Endothelial cell of umbilical vein (primary cell): Measurements from ENCODE around the gene CBLC. TPM values are rescaled to one million over a fixed set of nuclear protein-coding genes. Genes with fewer than 3 reads are reported as not detected.

Experiments
- BruUV-seq: library from RNA; stranded (reverse); fragments of 400-500 nt; replicated peaks from 2 replicates; lab custom pipeline; 2021; lab: Mats Ljungman, UMichigan
- CTCF ChIA-PET: fragments of 300-600, 350-600 bp; sonication (Branson Sonifier 250); formaldehyde crosslinking; loops from one replicate; lab custom pipeline; 2021; ENCODE audit warnings: antibody characterized with exemption, inconsistent platforms; lab: Charles Lee
- POLR2A ChIA-PET: fragments of 300-600, 350-600 bp; sonication (Branson Sonifier 250); formaldehyde crosslinking; loops from one replicate; lab custom pipeline; 2021; ENCODE audit warnings: antibody characterized with exemption, inconsistent platforms; lab: Charles Lee
- DNase-seq: peaks from one replicate; pipeline ENCODE4 v3.0.0-alpha.2; 2011; ENCODE audit warnings: low read depth, low spot score
- FAIRE-seq: peaks from 2 replicates; lab custom pipeline; 2011; peaks lifted over from hg19 to GRCh38; lab: Jason Lieb, UNC
- H2AFZ ChIP-seq: 2 replicates; pipeline ENCODE4 v1.6.0; 2012; ENCODE audit warnings: low read depth, low read length, control low read depth, inconsistent platforms
- H3K27ac ChIP-seq: 2 replicates; pipeline ENCODE4 v1.5.1; 2011; ENCODE audit warnings: low read depth, mild to moderate bottlenecking, control low read depth, low read length, moderate library complexity; ENCODE audit not compliant: insufficient read depth
- H3K27me3 ChIP-seq, 2 experiments: 2 replicates each; pipeline versions ENCODE4 v1.6.0 to v1.6.1; 2011; ENCODE audit warnings: low read length in 2 of 2, mixed read lengths in 1 of 2; ENCODE audit not compliant: control insufficient read depth in 2 of 2, insufficient read depth in 2 of 2
- H3K36me3 ChIP-seq, 2 experiments: 2 replicates in 1 of 2; 3 replicates in 1 of 2; pipeline ENCODE4 v1.5.1; 2011; ENCODE audit warnings: low read length in 2 of 2, mild to moderate bottlenecking in 1 of 2, moderate library complexity in 1 of 2; ENCODE audit not compliant: control insufficient read depth in 2 of 2, insufficient read depth in 2 of 2; ENCODE audit errors: extremely low read depth in 1 of 2
- H3K4me1 ChIP-seq: 3 replicates; pipeline ENCODE4 v1.5.1; 2011; ENCODE audit warnings: mild to moderate bottlenecking, low read length; ENCODE audit not compliant: control insufficient read depth, insufficient read depth; ENCODE audit errors: extremely low read depth
- H3K4me2 ChIP-seq: 2 replicates; pipeline ENCODE4 v1.6.1; 2011; ENCODE audit warnings: low read length, control low read depth, mixed read lengths; ENCODE audit not compliant: insufficient read depth
- H3K4me3 ChIP-seq, 3 experiments: fragments of 200-600 bp in 1 of 3; sonication (generic), shearing (Covaris generic) in 1 of 3; replicated peaks in 1 of 3; 2 replicates each; pipeline ENCODE4 v1.5.1; 2011 to 2016; ENCODE audit warnings: control low read depth in 3 of 3, low read length in 3 of 3, mild to moderate bottlenecking in 2 of 3, inconsistent platforms in 1 of 3, low read depth in 1 of 3, moderate library complexity in 1 of 3; ENCODE audit not compliant: insufficient read depth in 1 of 3
- H3K79me2 ChIP-seq: 2 replicates; pipeline ENCODE4 v1.6.0; 2012; ENCODE audit warnings: low read length, inconsistent platforms; ENCODE audit not compliant: control insufficient read depth, insufficient read depth
- H3K9ac ChIP-seq: replicated peaks from 2 replicates; pipeline ENCODE3; 2011; ENCODE audit warnings: low read length, control low read depth; ENCODE audit not compliant: insufficient read depth; ENCODE audit errors: extremely low read depth
- H3K9me1 ChIP-seq: replicated peaks from 3 replicates; pipeline ENCODE4 v1.6.0; 2011; ENCODE audit warnings: mild to moderate bottlenecking, low read length; ENCODE audit not compliant: control insufficient read depth, insufficient read depth; ENCODE audit errors: extremely low read depth
- H3K9me3 ChIP-seq: replicated peaks from 2 replicates; pipeline ENCODE4 v1.5.1; 2012; ENCODE audit warnings: low read length, inconsistent platforms; ENCODE audit not compliant: control insufficient read depth, insufficient read depth
- H4K20me1 ChIP-seq: replicated peaks from 2 replicates; pipeline ENCODE3; 2011; ENCODE audit warnings: mild to moderate bottlenecking, low read length; ENCODE audit not compliant: control insufficient read depth, insufficient read depth; ENCODE audit errors: extremely low read depth
- EZH2 ChIP-seq: IDR thresholded peaks from 2 replicates; pipeline ENCODE4 v1.6.1; 2012; ENCODE audit warnings: borderline replicate concordance, low read depth, mild to moderate bottlenecking, moderate library complexity, low read length, inconsistent platforms; ENCODE audit not compliant: severe bottlenecking
- FOS ChIP-seq: IDR thresholded peaks from 2 replicates; pipeline ENCODE4 v1.6.1; 2011; ENCODE audit warnings: mild to moderate bottlenecking, low read length, moderate library complexity, borderline replicate concordance; ENCODE audit not compliant: insufficient read depth
- GATA2 ChIP-seq: IDR thresholded peaks from 2 replicates; pipeline ENCODE4 v1.7.0; 2011; ENCODE audit warnings: low read depth, mild to moderate bottlenecking, moderate library complexity, mixed read lengths, low read length; ENCODE audit not compliant: insufficient read length, insufficient read depth
- JUN ChIP-seq: IDR thresholded peaks from 2 replicates; pipeline ENCODE4 v1.6.1; 2011; ENCODE audit warnings: borderline replicate concordance, low read depth; ENCODE audit not compliant: insufficient read length, insufficient read depth
- MYC ChIP-seq: IDR thresholded peaks from one replicate; pipeline ENCODE4 v1.6.1; 2011; ENCODE audit warnings: mild to moderate bottlenecking, low read depth, low read length
- POLR2A ChIP-seq: IDR thresholded peaks from 2 replicates; pipeline ENCODE4 v1.6.1; 2012; ENCODE audit warnings: low read depth, mild to moderate bottlenecking, control low read depth, low read length
- POLR2AphosphoS5 ChIP-seq: IDR thresholded peaks from 2 replicates; pipeline ENCODE4 v1.6.1; 2012; ENCODE audit warnings: low read depth, mild to moderate bottlenecking, control low read depth, low read length, moderate library complexity; ENCODE audit not compliant: insufficient read depth
- dilution Hi-C: fragments of 300-500 bp; cut with MboI; formaldehyde crosslinking; loops from one replicate; pipeline ENCODE4 v1.15.0; 2019; ENCODE audit warnings: low sequenced_read_pairs; ENCODE audit not compliant: extremely low pct_ligation_motif_present
- intact Hi-C: fragments of 100-400 bp; cut with micrococcal nuclease; formaldehyde crosslinking; loops from one replicate; pipeline ENCODE4 v1.10.0; 2022
- polyA plus RNA-seq, 4 experiments: library from polyadenylated mRNA; depleted of rRNA in 3 of 4; stranded (reverse) in 3 of 4; unstranded in 1 of 4; fragments of >200 nt; gene quantifications; 2 replicates each; pipeline versions ENCODE4 v1.2.1 to v1.2.3, GENCODE V29; 2011 to 2012; ENCODE audit warnings: missing spikeins in 1 of 4
- total RNA-seq: library from RNA; stranded (reverse); gene quantifications from 2 replicates; pipeline ENCODE4 v1.2.3, GENCODE V29; 2021
- TF ChIP-seq, protein P1 (sequence below), 2 donors: IDR thresholded peaks; 1 replicate in 1 of 2; 2 replicates in 1 of 2; pipeline ENCODE4 v1.5.1; 2011; ENCODE audit warnings: low read length in 2 of 2, mild to moderate bottlenecking in 2 of 2, moderate library complexity in 2 of 2, control low read depth in 1 of 2, inconsistent platforms in 1 of 2, low read depth in 1 of 2; ENCODE audit not compliant: insufficient read depth in 1 of 2; ENCODE audit errors: extremely low read depth in 1 of 2
- TF ChIP-seq, protein P2 (sequence below): IDR thresholded peaks from 2 replicates; pipeline ENCODE4 v1.6.1; 2011; ENCODE audit not compliant: insufficient read depth, insufficient read length

CBLC gene
- total and polyA plus RNA-seq, 2 donors (not counting 3 experiments of a cell fraction or from before 2014, with no cell fraction given), result 0.04 TPM; not detected in 1

DNA sequence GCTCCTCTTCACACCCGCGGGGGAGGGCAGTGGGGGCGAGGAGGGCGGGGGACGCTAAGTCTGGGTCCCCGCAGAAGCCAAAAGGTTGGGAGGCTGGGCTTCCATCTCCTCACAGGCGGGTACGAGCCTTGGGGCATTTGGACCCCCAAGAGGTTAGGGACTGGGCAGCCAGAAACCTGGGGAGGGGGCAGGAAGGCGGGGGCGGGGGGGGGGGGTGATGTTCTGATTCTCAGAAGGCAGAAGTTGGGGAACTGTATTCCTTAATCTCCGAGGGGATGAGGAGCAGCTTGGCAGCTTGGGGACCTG lies 24.1 kb upstream of the CBLC start:
- Histone ChIP-seq H3K27ac (peak overlapping the region; percentile 86), H3K36me3 (peaks cover 0 to 17% of the 10 kb centered on the region in 2 experiments), H2AFZ (no peak overlapping the region), H3K9ac (peak overlapping the region; percentile 46), H3K27me3 (no peaks in the 10 kb centered on the region), H4K20me1 (no peaks in the 10 kb centered on the region), H3K4me2 (peak overlapping the region; percentile 71), H3K9me3 (no peaks in the 10 kb centered on the region), H3K4me3 (peak overlapping the region in 2 of 3 experiments; percentile 17 to 33), H3K79me2 (peaks cover 26% of the 10 kb centered on the region), H3K9me1 (no peaks in the 10 kb centered on the region), H3K4me1 (peaks cover 46% of the 10 kb centered on the region)
- DNase-seq (no peak), FAIRE-seq (no peak)
- intact Hi-C loops (loop anchor here (2.0 kb wide), 1 partner anchor 35 kb away; no protein-coding TSS in a partner anchor), dilution Hi-C loops (no loop called here)
- no peak for TF ChIP-seq JUN
- TF ChIP-seq, protein P1, sequence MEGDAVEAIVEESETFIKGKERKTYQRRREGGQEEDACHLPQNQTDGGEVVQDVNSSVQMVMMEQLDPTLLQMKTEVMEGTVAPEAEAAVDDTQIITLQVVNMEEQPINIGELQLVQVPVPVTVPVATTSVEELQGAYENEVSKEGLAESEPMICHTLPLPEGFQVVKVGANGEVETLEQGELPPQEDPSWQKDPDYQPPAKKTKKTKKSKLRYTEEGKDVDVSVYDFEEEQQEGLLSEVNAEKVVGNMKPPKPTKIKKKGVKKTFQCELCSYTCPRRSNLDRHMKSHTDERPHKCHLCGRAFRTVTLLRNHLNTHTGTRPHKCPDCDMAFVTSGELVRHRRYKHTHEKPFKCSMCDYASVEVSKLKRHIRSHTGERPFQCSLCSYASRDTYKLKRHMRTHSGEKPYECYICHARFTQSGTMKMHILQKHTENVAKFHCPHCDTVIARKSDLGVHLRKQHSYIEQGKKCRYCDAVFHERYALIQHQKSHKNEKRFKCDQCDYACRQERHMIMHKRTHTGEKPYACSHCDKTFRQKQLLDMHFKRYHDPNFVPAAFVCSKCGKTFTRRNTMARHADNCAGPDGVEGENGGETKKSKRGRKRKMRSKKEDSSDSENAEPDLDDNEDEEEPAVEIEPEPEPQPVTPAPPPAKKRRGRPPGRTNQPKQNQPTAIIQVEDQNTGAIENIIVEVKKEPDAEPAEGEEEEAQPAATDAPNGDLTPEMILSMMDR (IDR thresholded peaks at IDR 0.05; ENCODE audit: extremely low read depth in 1 of 2, insufficient read depth in 1 of 2, low read depth in 1 of 2, low read length in 2 of 2), result no peak
- TF ChIP-seq POLR2AphosphoS5, result no peak
- no peak for TF ChIP-seq POLR2A
- TF ChIP-seq, protein P2, sequence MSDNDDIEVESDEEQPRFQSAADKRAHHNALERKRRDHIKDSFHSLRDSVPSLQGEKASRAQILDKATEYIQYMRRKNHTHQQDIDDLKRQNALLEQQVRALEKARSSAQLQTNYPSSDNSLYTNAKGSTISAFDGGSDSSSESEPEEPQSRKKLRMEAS, result no peak
- TF ChIP-seq EZH2, result no peak
- TF ChIP-seq FOS, result no peak
- no peak for TF ChIP-seq MYC
- TF ChIP-seq GATA2, result no peak
- POLR2A ChIA-PET, result interaction anchor here (0.6 to 1.0 kb wide), 2 partner anchors 9 to 12 kb away, joined by 3 to 5 read pairs; no protein-coding TSS in a partner anchor
- CTCF ChIA-PET, result interaction anchor here (1.0 to 4.9 kb wide), 8 partner anchors 11 to 183 kb away, joined by 3 to 71 read pairs (median 8); no protein-coding TSS in a partner anchor
- no TSS peak for BruUV-seq
